Forelimb muscle (tissue), 1 donor: ENCODE measurements around the gene STAC3. TPM values are rescaled to one million over a fixed set of nuclear protein-coding genes. Genes with fewer than 3 reads are reported as not detected.

Experiments
- DNase-seq: peaks from one replicate; pipeline ENCODE4 v3.0.0-alpha.2; 2013; ENCODE audit warnings: low read depth
- polyA plus RNA-seq: library from polyadenylated mRNA; unstranded; fragments of 120-200 nt; gene quantifications from one replicate; pipeline ENCODE4 v1.2.1, GENCODE V29; 2013; ENCODE audit not compliant: insufficient read length

STAC3 gene
- polyA plus RNA-seq, 1 donor = 488 TPM

DNA sequence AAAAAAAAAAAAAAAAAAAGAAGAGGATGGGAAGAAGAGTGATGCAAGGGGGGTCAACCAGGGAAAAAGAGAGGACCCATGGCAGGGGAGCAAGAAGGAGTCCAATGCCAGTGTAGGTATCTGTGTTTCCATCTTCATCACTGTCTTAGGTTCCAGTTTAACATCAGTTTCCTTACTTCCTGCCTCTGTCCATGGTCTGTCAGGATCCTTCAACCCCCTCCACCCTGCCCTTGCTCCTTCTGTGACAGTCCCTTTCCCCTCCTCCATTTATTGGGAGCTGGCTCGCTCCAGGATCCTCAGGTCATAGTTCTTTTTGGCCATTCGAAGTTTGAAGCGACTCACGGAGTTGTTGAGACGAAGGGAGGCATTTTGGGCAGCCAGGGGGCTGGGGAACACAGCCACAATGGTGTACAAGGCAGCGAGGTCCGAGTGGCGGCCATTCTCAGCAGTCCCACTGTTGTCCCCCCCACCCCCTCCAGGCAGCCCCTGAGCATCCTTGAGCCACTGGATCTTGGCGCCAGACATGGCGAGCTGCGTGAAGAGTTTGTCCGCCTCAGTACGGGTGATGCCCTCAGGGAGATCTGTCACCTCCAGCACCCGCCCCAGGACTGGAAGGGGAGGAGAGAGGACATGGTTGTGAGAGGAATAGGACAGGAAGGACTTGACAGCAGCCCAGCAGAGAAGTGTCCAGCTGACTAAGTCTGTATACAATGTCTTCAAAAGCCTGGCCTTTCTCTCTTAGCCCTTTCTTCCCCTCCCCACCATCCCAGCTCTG is 3.7 kb upstream of the STAC3 start:
- DNase-seq = no peak

DNA sequence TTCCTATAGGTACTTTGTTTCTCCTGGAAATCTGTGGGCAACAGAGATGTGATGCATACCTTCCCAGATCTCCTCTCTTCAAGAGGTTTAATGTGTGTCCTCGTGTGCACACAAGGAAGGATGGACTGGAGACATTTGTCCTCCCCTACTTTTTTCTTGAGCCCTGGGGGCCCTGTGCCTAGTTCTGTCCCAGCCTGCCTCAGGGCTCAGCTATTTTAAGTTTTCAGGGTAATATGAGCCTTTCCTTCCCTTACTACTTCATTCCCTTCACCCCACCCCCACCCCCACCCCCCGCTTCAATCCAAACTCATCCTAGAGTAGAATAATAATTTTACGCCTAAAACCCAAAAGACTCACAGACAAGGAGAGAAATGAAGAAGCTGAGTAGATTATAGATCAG is 446 bp downstream of the STAC3 start:
- DNase-seq = no peak

DNA sequence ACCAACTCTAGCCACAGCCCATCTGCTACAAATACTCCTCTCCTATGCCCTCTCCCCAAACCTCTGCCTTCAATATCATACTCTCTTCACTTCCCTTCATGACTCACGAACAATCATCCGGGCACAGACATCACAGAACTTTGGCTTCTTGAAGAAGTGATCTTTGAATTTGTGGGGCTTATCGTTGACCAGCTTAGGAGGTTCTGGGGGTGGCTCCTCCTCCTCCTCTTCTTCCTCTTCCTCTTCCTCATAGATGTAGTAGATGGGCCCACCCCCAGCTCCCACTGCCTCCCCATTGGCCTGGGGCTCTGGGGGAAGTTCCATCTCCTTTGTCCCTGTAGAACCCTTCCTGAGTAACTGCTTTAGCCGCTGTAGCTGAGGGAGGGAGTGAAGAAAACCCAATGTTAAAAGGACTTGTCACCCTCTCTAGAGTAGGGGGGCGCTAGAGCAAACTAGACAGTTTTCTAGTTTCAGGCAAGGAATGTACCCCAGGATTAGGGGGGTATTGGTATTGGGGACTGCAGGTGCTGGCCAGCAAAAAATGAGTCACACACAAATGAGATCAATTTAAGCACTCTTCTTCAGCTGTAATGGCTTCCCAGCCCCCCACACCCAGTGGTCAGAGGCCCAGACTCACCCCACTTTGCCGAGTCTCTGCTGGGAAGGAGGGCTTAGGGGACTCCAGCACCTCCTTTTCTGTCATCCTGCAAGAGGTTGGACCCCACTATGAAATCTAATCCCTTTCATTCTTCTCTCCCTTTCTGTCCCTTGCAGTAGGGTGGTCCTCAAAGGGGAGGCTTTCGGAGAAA is 1.8 kb downstream of the STAC3 start:
- no peak for DNase-seq

DNA sequence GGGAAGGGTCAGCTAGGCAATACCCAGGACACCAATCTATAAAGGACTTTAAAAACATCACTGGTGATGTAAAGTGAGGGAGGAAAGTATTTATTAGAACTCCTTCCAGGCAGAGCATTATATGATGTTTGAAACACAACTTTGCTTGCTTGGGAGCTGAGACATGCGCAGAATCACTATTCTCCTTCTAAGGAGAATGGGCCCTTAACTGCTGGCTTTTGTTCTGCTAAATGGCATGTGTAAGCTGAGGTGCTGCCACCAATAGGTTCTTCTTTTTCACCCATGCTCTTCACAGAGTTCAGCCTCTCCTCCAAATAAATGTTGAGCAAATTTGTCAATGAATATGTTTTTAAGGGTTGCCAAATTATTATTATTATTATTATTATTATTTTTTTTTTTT is 3.9 kb downstream of the STAC3 start:
- DNase-seq = no peak

DNA sequence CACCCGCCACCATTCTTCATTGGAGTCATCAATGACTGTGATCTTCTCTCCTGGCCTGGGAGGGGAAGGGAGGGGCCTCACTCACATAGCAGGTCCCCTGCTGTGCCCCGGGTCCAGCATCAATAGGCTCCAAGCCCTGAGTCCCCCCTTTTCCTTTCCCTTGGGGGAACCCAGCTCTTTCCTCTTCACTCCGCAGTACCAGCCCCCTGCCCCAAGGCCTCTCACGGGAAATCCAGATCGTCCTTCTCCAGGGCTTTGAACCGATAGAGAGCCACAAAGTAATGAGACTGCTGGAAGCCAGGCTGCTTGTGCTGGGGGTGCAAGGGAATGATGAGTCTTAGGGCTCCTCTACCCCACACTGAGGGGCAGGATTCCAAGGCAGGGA is 6.7 kb downstream of the STAC3 start:
- DNase-seq = no peak

DNA sequence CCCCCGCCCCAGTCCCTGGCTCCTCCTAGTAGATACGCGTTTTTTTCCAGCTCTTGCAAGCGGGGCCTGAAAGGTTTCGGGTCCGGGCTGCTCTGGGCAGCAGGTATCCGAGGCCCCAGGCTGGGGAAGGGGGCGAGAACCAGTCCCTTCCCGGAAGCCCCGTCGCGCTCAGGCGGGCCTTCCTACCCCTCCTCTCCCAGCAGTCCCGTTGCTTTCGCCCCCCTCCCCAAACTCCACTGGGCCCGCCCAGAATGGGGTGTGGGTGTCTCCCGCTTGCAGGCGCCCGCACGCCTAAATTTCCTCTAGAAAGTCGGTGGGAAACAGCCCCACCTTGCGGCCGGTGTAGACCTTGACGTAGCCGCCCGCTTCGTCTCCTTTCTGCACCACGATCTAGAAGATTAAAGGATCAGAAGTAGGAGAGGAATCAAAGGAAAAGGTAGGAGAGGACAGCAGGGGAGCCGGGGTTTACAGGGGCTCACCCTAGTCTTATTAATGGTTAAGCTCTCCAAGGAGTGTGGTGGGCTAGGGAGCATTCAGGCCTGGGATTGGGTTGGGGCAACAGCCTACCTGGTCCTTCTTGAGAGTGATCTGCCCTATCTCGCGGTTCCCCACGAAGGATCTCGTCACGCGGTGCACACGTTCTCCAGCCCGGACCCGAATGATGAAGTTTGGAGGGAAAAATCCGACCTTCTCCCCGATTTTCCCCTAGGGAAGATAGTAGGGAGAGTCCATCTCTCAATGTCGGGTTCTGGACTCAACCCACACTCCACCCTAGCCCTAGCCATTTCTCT is 7.3 kb downstream of the STAC3 start:
- no peak for DNase-seq

DNA sequence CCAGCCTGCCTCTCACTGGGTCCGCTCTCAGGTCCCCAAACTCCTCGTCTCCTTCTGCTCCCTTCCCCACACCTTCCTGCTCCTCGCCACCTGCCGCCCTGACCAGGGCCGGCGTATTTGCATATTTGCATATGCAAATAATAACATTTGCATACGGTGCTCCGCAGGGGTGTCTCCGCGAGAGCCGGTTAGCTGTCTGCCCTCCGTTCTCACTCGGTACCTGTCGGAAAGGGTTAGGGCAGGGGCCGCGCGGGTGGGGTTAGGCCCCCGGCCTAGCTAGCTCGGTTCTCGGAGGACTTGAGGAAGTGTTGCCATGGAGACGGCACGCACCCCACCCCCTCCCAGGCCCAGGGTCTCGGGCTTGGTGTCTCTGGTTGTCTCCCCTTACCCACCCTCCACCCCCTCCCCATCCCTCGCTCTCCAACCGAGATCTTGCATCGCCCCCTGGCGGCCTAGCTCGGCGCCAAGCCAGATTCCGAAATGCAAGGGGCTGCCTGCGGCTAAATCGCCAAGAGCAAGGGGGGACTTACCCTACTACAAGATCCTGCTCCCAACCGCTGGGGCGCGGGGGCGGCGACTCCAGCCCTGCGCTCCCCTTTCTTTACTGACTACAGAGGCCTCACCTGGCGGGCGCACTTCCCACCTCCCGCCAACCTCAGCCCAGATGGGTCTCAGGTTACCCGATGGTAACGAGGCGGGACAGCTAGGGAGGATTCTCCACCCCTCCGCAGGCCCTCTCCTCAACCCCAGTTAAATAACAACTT is 8.1 kb downstream of the STAC3 start:
- no peak for DNase-seq

DNA sequence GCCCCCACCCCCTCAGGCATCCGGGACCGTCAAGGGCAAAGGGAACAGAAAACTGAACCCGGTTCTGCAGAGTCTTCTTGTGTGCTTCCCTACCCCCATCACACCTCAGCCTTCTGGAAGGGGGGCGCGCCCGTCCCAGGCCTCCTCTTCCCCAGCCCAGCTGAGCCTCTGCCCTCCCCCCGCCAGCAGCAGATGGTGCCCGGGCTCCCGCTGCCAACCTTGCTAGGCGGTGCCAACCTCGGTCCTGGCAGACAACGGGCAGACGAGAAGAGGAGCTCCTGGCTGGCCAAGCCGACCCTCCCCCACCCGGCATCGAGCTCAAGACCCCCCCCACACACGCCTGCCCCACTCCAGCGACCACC is 8.7 kb downstream of the STAC3 start:
- DNase-seq = no peak

DNA sequence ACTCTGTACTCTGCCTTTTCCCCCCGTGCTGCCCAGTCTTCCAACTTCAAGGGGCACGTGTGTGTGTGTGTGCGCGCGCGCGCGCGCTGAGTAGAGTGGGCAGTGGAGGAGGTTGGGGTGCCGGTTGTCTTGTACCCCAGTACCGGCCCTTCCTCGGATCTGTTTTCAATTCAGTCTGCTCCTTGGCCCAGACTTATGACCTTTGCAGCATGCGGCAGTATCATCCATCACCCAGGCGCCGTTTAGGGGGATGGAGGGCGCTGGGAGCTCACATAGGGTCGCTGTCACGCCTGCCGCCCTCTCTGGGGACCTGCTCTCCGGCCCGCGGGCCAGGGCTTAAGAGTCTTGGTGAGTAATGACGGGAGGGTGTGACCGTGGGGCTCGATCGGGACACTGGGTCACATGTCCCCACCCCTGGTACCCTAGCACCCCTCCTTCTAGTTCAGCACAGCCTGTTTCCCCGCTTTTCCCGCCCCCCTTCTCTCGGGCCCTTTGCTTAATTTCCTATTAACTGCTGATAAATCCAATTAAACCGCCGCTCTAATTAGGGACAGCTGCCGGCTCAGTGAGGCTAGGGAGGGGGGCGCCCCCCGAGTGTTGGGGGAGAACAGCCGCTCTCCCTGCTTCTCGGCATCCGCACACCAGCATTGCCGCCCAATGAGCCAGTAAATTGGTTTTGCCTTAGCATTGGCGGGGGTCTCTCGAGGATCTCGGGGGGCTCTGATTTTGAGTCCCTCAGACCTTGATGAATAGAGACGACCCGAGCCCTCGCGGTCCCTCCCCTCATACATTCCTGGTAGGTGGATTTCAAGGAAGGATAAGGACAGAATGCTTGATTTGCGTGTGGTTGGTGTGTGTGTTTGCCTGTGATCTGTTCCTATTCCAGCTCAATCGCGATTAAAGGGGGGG is 9.3 kb downstream of the STAC3 start:
- DNase-seq = no peak

DNA sequence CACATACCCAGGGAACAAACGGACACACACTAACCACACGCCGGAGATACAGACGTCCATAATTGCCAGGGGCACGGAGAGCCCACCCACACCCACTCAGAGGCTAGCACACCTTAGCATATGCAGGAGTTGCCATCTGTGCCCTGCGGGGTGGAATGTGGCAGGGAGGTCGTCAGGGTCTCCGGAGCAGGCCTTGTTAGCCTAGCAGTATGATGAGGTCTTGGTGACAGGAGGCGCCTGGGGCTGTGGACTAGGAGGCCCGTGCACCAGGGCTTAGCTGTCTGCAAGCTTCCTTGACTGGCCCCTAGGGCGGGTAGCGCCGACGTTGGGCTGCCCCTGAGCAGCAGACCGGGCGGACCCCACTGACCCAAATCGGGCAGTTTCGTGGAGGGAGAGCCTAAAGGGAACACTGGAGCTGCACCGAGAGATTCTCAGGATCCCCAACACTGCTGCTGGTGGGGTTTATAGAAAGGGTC is 10.0 kb downstream of the STAC3 start:
- no peak for DNase-seq

DNA sequence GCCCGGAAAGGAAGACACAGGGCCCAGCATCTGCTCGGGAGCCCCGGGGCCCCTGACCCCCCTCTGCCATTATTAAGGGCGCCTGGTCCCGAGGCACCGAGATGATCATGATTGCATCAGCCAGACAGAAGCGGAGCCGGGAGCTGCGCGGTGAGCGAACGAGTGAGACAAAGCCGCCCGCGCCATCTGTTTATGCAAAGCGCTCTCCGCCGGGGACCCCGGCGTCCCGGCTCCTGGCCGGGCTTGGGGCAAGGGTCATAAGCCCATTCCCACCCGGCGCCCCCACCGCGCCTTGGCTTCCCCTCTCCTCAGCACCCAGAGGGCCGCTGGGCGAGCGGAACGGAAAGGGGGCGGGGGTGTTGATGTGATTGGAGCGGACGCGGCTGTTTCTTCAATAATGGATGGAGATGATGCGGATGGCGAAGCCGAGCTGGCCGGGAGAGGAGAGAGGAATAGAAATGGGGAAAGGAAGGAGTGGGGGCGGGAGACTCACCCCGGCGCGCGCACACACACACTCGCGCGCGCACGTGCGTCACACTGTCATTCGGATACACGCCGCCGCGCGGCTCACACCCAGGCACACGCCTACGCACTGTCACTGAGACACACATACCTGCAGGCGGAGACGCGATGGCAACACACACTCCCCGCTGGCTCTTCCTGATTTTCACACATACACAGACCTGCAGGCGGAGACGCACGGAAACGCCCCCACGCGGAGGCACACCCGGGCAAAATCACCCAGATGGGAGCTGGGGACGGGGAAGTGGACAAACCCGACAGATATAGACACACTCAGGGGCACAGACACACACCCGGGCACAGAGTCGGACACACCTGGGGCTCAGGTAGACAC is 10.7 kb downstream of the STAC3 start:
- DNase-seq = no peak

DNA sequence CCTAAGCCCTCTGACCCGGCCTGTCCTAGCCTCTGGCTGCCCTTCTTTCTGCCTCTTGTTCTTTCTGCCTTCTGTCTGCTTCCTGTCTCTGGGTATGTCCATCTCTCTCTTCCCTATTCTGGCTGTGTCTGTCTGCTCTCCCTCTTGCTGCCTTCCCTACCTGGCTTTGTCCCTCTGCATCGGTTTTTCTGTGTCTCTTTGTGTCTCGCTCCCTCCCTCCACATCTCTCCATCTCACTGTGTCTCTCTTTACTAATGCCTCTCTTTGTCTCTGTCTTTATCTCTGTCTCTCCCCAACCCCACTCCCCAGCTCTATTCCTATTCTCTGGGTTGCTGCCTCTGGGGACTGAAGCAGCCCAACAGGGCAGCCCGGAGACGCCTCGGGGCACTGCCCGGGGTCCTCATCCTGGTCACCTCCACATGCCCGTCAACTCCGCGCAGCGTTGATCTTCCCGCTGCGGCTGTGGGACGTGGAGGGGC is 11.4 kb downstream of the STAC3 start:
- no peak for DNase-seq

DNA sequence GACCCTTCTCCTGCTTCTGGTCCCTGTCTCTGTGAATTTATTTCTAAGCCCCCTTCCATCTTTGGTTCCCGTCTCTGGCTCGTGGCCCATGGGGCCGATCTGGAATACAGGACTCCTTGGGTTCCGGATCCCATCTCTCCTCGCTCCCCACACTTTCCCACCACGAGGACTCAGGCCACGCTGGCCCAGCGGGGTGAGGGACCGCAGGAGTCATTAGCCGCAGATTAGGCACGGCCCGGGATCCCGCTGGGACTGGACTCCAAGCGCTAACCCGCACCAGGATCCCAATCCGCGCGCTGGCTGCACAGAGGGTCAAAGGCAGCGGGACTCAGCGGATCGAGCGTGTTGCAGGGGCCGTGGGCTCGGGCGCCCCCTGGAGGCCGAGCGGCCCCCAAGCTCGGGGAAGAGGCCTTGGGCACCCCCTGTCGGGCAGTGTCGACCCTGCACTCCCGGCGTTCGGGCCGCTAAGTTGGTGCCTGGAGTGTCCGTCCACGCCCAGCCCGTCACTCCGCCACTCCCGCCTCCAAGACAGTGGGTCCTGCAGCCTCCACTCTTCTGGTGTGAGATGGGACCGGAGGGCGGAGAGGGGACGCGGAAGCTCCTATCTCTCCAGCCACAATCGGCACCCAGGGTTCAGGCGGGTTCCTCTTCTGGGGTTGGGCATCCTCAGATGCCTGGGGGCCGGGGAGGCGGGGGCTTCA is 12.0 kb downstream of the STAC3 start:
- no peak for DNase-seq

DNA sequence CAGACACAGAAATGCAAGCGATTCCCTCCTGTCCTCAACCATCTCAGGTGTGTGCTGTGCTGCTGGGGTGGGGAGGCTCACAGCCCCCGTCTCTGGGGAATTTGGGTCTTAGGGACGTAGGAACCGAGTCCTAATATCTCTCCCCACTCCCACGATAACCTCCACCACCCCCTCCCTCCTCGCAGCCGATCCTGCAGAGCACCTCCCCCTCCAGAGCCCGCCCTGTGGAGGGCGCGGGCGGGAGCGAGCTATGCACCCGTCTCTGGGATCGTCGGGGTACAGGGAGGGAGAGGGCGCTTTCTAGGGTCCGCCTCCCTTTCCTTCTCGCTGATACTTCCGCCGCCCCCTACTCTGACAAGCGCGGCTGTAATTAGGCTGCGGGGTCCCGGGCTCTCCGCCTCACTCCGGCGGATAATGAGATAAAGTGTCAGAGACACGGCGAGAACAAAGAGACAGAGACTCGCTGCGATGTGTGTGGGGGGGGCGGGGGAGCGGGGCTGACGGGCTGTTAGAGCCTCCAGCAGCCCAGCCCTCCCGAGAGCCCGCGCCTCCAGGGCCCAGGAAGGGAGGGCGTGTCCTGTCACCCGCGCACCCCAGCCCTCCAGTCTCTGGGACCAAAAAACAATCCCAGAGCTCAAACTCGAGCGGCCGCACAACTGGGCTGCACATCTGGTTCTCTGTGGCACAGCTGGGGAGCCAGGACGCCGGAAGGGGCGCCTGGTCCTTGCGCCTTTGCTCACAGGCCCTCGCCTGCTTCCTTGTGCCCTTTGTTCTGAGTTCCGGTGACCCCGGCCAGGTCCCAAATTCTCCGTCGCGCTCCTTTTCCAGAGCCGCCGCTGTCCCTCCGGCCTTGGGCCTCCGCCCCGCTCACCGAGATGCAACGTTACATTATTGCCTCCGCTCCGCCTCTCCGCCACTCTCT is 12.8 kb downstream of the STAC3 start:
- DNase-seq = no peak

DNA sequence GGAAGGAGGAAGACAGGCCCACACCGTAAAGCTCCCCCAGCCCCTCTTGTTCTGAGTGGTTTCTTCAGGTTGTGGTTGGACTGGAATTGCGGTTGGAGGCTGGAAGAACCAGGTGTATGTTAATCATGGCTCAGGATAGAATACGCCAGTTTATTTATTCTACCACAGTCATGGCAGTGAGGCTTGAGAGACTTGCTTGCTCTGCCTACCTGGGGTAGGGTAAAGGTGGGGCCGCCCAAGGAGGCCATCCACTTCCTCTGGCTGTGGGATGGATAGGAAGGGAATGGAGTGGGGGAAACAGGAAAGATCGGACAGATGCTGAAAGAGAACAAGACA is 13.4 kb downstream of the STAC3 start:
- no peak for DNase-seq

DNA sequence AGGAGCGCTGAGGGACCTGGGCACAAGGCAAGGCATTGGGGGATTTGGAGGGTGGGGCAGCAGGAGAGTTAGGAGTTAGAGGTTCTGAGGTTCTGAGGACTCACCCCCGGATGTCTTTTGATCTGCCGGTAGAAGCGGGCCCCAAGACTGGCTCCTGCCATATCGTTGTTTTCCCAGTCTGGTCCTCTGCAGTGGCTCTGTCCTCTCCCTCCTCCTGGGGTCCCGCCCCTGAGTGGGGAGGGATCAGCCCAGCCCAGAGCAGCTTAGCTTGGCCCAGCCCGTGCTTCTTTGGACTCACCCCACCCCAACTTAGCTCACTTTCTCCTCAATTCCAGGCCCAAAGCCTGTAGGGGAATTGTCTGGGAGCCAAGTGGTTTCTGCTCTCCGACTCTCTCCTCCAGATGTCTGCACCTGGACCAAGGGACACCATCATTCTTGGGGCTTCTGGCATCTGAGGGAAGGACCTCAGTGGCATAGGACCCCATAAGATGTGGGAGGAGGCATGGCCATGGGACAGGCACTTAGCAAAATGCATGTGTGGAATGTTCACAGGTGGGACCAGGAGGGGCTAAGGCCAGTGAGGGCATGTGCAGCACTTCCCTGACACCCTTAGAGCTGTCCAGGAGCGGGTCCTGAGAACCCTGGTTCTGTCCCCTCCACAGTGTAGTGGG is 13.9 kb downstream of the STAC3 start:
- DNase-seq = no peak

DNA sequence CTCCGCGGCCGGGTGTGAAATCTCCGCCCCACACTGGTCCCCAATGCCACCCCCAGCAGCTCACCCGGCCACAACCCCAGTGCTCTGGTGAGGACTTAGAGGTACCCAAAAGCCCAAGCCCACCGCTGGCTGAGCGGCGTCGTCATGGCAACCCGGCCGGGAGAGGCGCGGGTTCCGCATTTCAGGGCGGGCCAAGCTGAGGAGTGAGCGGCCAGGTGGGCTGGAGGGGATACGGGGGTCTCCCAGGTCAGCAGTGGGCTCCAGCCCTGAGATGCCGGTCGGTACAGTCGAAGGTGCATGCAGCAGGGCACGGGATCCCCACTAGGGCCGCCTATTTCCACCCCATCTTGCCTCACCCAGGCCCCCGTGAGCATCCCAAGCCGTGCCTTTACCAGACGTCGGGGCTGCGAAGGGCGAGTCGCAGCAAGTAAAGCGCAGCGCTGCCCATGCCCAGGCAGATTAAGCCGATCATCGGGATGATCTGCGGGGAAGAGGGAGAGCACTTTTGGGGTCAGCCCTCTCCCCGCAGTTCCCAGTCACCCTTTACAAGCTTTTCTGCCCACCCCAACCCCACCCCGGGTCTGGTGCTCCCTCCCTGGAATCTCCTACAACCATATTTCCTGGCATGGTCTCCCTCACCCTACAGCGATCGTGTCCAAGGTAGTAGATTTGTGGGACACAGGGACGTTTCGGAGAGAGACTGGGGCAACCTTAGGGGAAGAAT is 14.6 kb downstream of the STAC3 start:
- DNase-seq = no peak
